ENCODE data around the gene NRXN2.

NRXN2 gene

GRCh38 chr11:64742889-64743590 is 20.0 kb upstream of the NRXN2 start:
- DNase-seq: peak; percentile 94

- no peak for DNase-seq
These were observed 19.3 kb upstream of the NRXN2 start for GRCh38 chr11:64742087-64742888.

- DNase-seq: no peak
These were observed 18.5 kb upstream of the NRXN2 start for GRCh38 chr11:64741375-64742086.

GRCh38 chr11:64739871-64740270 is 16.9 kb upstream of the NRXN2 start:
- DNase-seq: no peak

GRCh38 chr11:64736654-64737053 is 13.7 kb upstream of the NRXN2 start:
- no peak for DNase-seq

GRCh38 chr11:64735725-64736259 is 12.8 kb upstream of the NRXN2 start:
- no peak for DNase-seq

- DNase-seq: no peak
These were observed 12.1 kb upstream of the NRXN2 start for GRCh38 chr11:64734811-64735724.

GRCh38 chr11:64731601-64732000 is 8.6 kb upstream of the NRXN2 start:
- no peak for DNase-seq

- DNase-seq: no peak
These were observed 6.9 kb upstream of the NRXN2 start for GRCh38 chr11:64729851-64730382.

- no peak for DNase-seq
These were observed 5.9 kb upstream of the NRXN2 start for GRCh38 chr11:64728757-64729365.

GRCh38 chr11:64726867-64727530 is 4.0 kb upstream of the NRXN2 start:
- no peak for DNase-seq

- peak; percentile 54 for DNase-seq
These were observed 3.2 kb upstream of the NRXN2 start for GRCh38 chr11:64726211-64726641.

- DNase-seq: peak; percentile 56
These were observed 2.0 kb upstream of the NRXN2 start for GRCh38 chr11:64724863-64725532.

- DNase-seq: peak; percentile 57
These were observed 1.2 kb upstream of the NRXN2 start for GRCh38 chr11:64723907-64724862.

- peak; percentile 56 for DNase-seq
These were observed 594 bp downstream of the NRXN2 start for GRCh38 chr11:64722141-64723065.

- DNase-seq: peak; percentile 52
These were observed 1.7 kb downstream of the NRXN2 start for GRCh38 chr11:64721359-64721699.

- DNase-seq: no peak
These were observed 2.2 kb downstream of the NRXN2 start for GRCh38 chr11:64720640-64721358.

Data from activated CD8-positive, alpha-beta memory T cell treated with anti-CD3 and anti-CD28 coated beads for 24 hours (primary cell).